GM12865 (cell line): Measurements from ENCODE around the gene IP6K1.

ENCODE experiments used
- DNase-seq: peaks from one replicate; pipeline ENCODE4 v3.0.0; 2010; ENCODE audit warnings: low read depth
- H3K4me3 ChIP-seq: 2 replicates; pipeline ENCODE4 v1.5.1; 2011; ENCODE audit warnings: mild to moderate bottlenecking, low read depth, low read length, control low read depth
- CTCF ChIP-seq: IDR thresholded peaks from 2 replicates; pipeline ENCODE4 v1.5.1; 2011; ENCODE audit warnings: low read length, control low read depth, low read depth, inconsistent platforms; ENCODE audit not compliant: insufficient read depth; ENCODE audit errors: missing control alignments

The IP6K1 gene

GRCh38 chr3:49681232-49681522, 105.2 kb downstream of the IP6K1 start:
- DNase-seq: no peak
- H3K4me3 ChIP-seq: no peak overlapping the region
- no peak for TF ChIP-seq CTCF

GRCh38 chr3:49680493-49681231, 105.7 kb downstream of the IP6K1 start:
- TF ChIP-seq CTCF: no peak
- no peak overlapping the region for H3K4me3 ChIP-seq
- no peak for DNase-seq

- no peak overlapping the region for H3K4me3 ChIP-seq
- no peak for DNase-seq
- no peak for TF ChIP-seq CTCF
Observed at GRCh38 chr3:49675912-49676311, 110.4 kb downstream of the IP6K1 start.

GRCh38 chr3:49674497-49674983, 111.8 kb downstream of the IP6K1 start:
- peak overlapping the region; percentile 76 for H3K4me3 ChIP-seq
- no peak for TF ChIP-seq CTCF
- no peak for DNase-seq
